NCI-H1105 (cell line): ENCODE results near the gene SPARC.

ENCODE experiments used
- DNase-seq: peaks from one replicate; lab custom pipeline; 2025; lab: John Stamatoyannopoulos, UW

SPARC gene

GRCh38 chr5:151620461-151620840 is 66.3 kb downstream of the SPARC start:
- DNase-seq = no peak

GRCh38 chr5:151619812-151620460 is 66.8 kb downstream of the SPARC start:
- DNase-seq = no peak

DNA sequence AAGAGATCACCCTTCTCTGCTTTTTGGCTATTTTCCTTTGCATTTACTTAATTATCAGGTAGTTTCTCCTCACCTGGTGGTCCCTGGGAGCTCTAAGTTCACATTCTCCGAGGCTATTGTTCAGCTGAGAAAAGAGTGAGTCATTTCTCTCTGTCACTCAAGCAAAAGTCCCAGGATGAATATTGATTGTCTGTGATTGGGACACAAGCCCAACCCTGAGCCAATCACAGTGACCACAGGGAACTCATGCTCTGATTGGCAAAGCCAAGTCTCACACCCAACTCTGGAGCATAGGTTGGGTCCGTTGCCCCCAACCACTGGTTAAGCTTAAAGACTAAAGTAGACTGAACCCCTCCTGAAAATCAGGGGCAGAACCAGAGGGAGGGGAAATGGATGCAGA is 67.8 kb downstream of the SPARC start:
- no peak for DNase-seq

DNA sequence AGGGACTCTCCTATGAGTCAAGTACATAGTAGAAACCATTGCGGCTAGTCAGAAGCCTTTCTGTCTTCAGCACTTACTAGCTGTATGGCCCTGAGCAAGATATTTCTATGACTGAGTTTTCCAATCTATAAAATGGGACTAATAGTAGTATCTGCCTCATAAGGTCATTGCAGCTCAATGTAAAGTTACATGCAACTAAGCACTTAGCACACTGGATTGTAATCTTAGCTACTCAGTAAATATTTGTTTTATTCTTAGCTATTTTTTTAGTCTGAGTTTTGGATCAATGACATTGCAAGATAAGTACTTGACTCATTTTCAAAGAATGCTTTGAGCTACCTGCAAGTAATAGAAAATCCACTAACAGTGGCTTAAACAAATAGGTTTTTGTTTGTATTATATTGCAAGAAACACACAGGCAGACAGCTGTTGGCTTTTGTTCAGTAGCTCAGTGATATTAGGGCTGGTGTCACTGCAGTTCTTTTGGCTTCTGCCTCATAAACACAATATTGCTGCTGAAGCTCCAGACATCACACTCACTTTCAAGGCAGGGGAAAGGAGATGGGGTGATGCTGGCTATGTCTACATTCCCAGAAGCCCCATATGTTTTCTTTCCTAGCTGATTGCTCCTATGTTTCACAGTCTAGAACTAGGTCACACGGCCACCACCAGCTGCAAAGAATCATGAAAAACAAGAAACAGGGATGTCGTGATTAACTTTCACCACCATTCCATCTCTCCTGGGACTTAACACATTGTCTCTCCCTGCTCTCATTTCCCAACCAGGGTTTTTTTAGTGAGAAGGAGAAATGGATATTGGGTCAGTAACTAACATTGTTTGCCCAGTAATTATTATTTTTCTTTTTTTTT is 68.6 kb downstream of the SPARC start:
- DNase-seq = no peak

- no peak for DNase-seq
Observed at GRCh38 chr5:151617383-151617840, 69.3 kb downstream of the SPARC start.

GRCh38 chr5:151615431-151615830 is 71.3 kb downstream of the SPARC start:
- no peak for DNase-seq

DNA sequence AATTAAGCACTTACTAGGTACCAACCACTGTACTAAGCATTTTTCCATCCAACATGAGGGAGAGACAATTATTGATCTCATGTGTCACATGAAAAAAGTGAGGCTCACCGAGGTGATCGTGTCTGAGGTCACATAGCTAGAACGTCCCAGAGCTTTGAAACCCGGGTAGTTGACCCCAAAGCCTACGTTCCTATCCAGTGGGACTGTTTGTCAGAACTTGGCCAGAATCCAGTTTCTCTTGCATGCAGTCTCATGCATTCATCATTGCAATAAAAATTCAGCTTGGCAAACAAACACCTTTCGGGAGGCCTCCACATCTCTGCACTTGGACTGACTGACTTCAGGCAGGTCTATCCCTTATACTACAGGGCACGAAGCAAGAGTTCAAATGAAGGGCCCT is 72.2 kb downstream of the SPARC start:
- no peak for DNase-seq

- no peak for DNase-seq
Observed at GRCh38 chr5:151612689-151613427, 73.9 kb downstream of the SPARC start.

DNA sequence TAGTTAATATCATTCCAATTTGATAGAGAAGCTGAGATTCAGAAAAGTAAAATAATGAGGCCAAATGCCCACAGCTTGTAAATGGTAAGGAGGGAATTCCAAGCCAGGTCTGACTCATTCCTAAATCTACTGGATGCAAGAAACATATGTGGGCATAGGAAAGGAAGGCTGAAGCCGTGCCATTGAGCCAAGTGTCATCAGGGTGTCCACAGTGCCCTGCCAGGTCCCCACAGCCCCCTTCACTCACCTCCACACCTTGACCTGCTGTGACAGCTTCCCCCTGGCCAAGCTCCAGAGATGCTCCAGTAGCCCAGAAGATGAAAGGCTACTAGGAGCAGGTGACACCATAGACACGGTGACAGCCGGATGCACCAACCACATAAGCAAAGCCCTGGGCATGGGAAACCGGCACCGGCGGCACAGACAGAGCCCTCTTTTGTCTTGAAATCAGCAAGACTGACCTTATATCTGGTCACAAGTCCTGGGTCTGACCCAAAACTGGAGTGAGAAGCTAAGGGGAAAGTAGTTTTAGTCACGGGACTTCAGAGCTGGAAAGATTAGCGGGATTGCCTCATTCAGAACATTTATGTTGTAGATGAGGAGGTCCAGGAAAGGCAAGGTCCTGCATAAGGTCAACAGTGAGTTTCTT is 75.5 kb downstream of the SPARC start:
- no peak for DNase-seq
